Measurements from ENCODE around the gene ZCCHC18. TPM values are rescaled to one million over a fixed set of nuclear protein-coding genes. Genes with fewer than 3 reads are reported as not detected.

The ZCCHC18 gene
- total RNA-seq, 1 experiment from 2014 or later = not detected

GRCh38 chrX:104130808-104131207 lies 18.5 kb downstream of the ZCCHC18 start:
- no peak for DNase-seq (ENCODE audit: low spot score)

GRCh38 chrX:104134583-104135261 lies 22.4 kb downstream of the ZCCHC18 start:
- no peak for DNase-seq (ENCODE audit: low spot score)

- no peak for DNase-seq (ENCODE audit: low spot score)
Observed at GRCh38 chrX:104135677-104136076, 23.4 kb downstream of the ZCCHC18 start.

GRCh38 chrX:104136241-104137019 lies 24.1 kb downstream of the ZCCHC18 start:
- peak; percentile 68 for DNase-seq (ENCODE audit: low spot score)

GRCh38 chrX:104137496-104137895 lies 25.2 kb downstream of the ZCCHC18 start:
- peak; percentile 0 for DNase-seq (ENCODE audit: low spot score)

GRCh38 chrX:104141087-104141760 lies 28.9 kb downstream of the ZCCHC18 start:
- no peak for DNase-seq (ENCODE audit: low spot score)

GRCh38 chrX:104151037-104151436 lies 38.7 kb downstream of the ZCCHC18 start:
- DNase-seq (ENCODE audit: low spot score) = no peak

GRCh38 chrX:104156630-104157529 lies 44.6 kb downstream of the ZCCHC18 start, which contains the start of gene SLC25A53:
TSS of gene SLC25A53 (minus strand) at chrX:104157009. CDS start at chrX:104105257, 51,752 bp downstream.
- peak; percentile 42 for DNase-seq (ENCODE audit: low spot score)

Other genes starting within 250 kb of the ZCCHC18 start
- gene TMSB15B, start 149.9 kb upstream of the ZCCHC18 start, total RNA-seq (2014; rRNA removed; shearing (Covaris generic)) = 17.0 and 24.3 TPM in 2 replicates
- gene H2BW1, start 98.8 kb upstream of the ZCCHC18 start, total RNA-seq (2014; rRNA removed; shearing (Covaris generic)) = not detected in 2 replicates
- gene H2BW2, start 72.6 kb upstream of the ZCCHC18 start, total RNA-seq (2014; rRNA removed; shearing (Covaris generic)) = not detected in 2 replicates
- 2.9 and 4.2 TPM in 2 replicates for gene TMSB15C, start 36.3 kb upstream of the ZCCHC18 start, total RNA-seq (2014; rRNA removed; shearing (Covaris generic))
- gene SLC25A53, start 44.5 kb downstream of the ZCCHC18 start, total RNA-seq (2014; rRNA removed; shearing (Covaris generic)) = 0.84 and 6.6 TPM in 2 replicates
- gene FAM199X, start 53.9 kb downstream of the ZCCHC18 start, total RNA-seq (2014; rRNA removed; shearing (Covaris generic)) = 18.5 and 20.0 TPM in 2 replicates
- gene ESX1, start 142.4 kb downstream of the ZCCHC18 start, total RNA-seq (2014; rRNA removed; shearing (Covaris generic)) = not detected in 2 replicates